GM19452 (cell line): ENCODE measurements around the gene PCYT1A.
"Not testable (repeated sequence)": the region's sequence is repeated elsewhere in the genome, so short reads cannot be mapped to it uniquely, and the experiment has no call there.

Experiments used
- ATAC-seq: cut with Tn5 transposase; IDR thresholded peaks from one replicate; pipeline ENCODE4 v1.9.1; 2021; ENCODE audit not compliant: unreplicated experiment

The PCYT1A gene

GRCh38 chr3:196287440-196288140 lies at the start of gene PCYT1A:
Gene PCYT1A, minus strand, starts transcription at chr3:196287726. Its CDS starts 17,195 bp downstream, at chr3:196270531.
- ATAC-seq = peak; percentile 79

GRCh38 chr3:196336319-196337145 lies 49.0 kb upstream of the PCYT1A start:
- no peak for ATAC-seq

- no peak for ATAC-seq
Measured at GRCh38 chr3:196335503-196335948, 48.0 kb upstream of the PCYT1A start.

GRCh38 chr3:196334982-196335381 lies 47.5 kb upstream of the PCYT1A start:
- no peak for ATAC-seq

GRCh38 chr3:196332168-196332567 lies 44.6 kb upstream of the PCYT1A start:
- no peak for ATAC-seq

- no peak for ATAC-seq
Measured at GRCh38 chr3:196327405-196327804, 39.9 kb upstream of the PCYT1A start.

GRCh38 chr3:196326936-196327335 lies 39.4 kb upstream of the PCYT1A start:
- ATAC-seq = no peak

GRCh38 chr3:196323691-196324090 lies 36.2 kb upstream of the PCYT1A start:
- ATAC-seq = no peak

- no peak for ATAC-seq
Measured at GRCh38 chr3:196323016-196323415, 35.5 kb upstream of the PCYT1A start.

GRCh38 chr3:196321162-196321561 lies 33.6 kb upstream of the PCYT1A start:
- no peak for ATAC-seq

- no peak for ATAC-seq
Measured at GRCh38 chr3:196320137-196320536, 32.6 kb upstream of the PCYT1A start.

- ATAC-seq = peak; percentile 88
Measured at GRCh38 chr3:196317687-196318467, 30.4 kb upstream of the PCYT1A start, which contains the start of gene DYNLT2B. Gene DYNLT2B, minus strand, starts transcription at chr3:196318240. Its CDS starts 88 bp downstream, at chr3:196318152.

- ATAC-seq = not testable (repeated sequence)
Measured at GRCh38 chr3:196316799-196317686, 29.5 kb upstream of the PCYT1A start.

GRCh38 chr3:196315821-196316220 lies 28.3 kb upstream of the PCYT1A start:
- ATAC-seq = no peak

GRCh38 chr3:196314597-196314996 lies 27.1 kb upstream of the PCYT1A start:
- ATAC-seq = no peak

- ATAC-seq = not testable (repeated sequence)
Measured at GRCh38 chr3:196314086-196314485, 26.6 kb upstream of the PCYT1A start.

GRCh38 chr3:196302960-196303359 lies 15.4 kb upstream of the PCYT1A start:
- ATAC-seq = not testable (repeated sequence)

- ATAC-seq = not testable (repeated sequence)
Measured at GRCh38 chr3:196302551-196302950, 15.0 kb upstream of the PCYT1A start.

GRCh38 chr3:196298521-196298920 lies 11.0 kb upstream of the PCYT1A start:
- ATAC-seq = no peak

GRCh38 chr3:196292286-196292923 lies 4.9 kb upstream of the PCYT1A start:
- ATAC-seq = no peak
